HG03060 (cell line): ENCODE data around the gene CNN3.

ENCODE experiments used
- ATAC-seq: cut with Tn5 transposase; IDR thresholded peaks from one replicate; pipeline ENCODE4 v1.9.1; 2021; ENCODE audit warnings: low read depth, moderate number of reproducible peaks; ENCODE audit not compliant: unreplicated experiment

Gene CNN3

GRCh38 chr1:94926915-94927404 lies at the start of gene CNN3:
TSS of gene CNN3 (minus strand) at chr1:94927110. CDS start at chr1:94926894, 216 bp downstream.
- ATAC-seq, result no peak

GRCh38 chr1:94974824-94975223 lies 47.9 kb upstream of the CNN3 start:
- ATAC-seq, result no peak

GRCh38 chr1:94974241-94974640 lies 47.3 kb upstream of the CNN3 start:
- ATAC-seq, result no peak

- ATAC-seq, result no peak
Observed at GRCh38 chr1:94973309-94973922, 46.5 kb upstream of the CNN3 start.

GRCh38 chr1:94971491-94971924 lies 44.6 kb upstream of the CNN3 start:
- no peak for ATAC-seq

GRCh38 chr1:94970783-94971182 lies 43.9 kb upstream of the CNN3 start:
- no peak for ATAC-seq

GRCh38 chr1:94969137-94969536 lies 42.2 kb upstream of the CNN3 start:
- ATAC-seq, result no peak

GRCh38 chr1:94966033-94966432 lies 39.1 kb upstream of the CNN3 start:
- no peak for ATAC-seq

GRCh38 chr1:94963864-94964263 lies 37.0 kb upstream of the CNN3 start:
- ATAC-seq, result no peak

- ATAC-seq, result peak; percentile 87
Observed at GRCh38 chr1:94962409-94963265, 35.7 kb upstream of the CNN3 start.

- ATAC-seq, result no peak
Observed at GRCh38 chr1:94961988-94962387, 35.1 kb upstream of the CNN3 start.

- no peak for ATAC-seq
Observed at GRCh38 chr1:94961582-94961981, 34.7 kb upstream of the CNN3 start.

- no peak for ATAC-seq
Observed at GRCh38 chr1:94958081-94958480, 31.2 kb upstream of the CNN3 start.

GRCh38 chr1:94955767-94956632 lies 29.1 kb upstream of the CNN3 start:
- no peak for ATAC-seq

- no peak for ATAC-seq
Observed at GRCh38 chr1:94954263-94955220, 27.6 kb upstream of the CNN3 start.

GRCh38 chr1:94953746-94954145 lies 26.8 kb upstream of the CNN3 start:
- no peak for ATAC-seq

- no peak for ATAC-seq
Observed at GRCh38 chr1:94953107-94953506, 26.2 kb upstream of the CNN3 start.

- no peak for ATAC-seq
Observed at GRCh38 chr1:94952539-94952938, 25.6 kb upstream of the CNN3 start.

GRCh38 chr1:94951509-94952208 lies 24.7 kb upstream of the CNN3 start:
- ATAC-seq, result no peak
